Stimulated activated CD4-positive, alpha-beta T cell treated with anti-CD3 and anti-CD28 coated beads, Interleukin-1b, Interleukin-23, amount 100 ng/mL, for 4 hours (primary cell): Measurements from ENCODE around the gene WDR1.
"Not testable (repeated sequence)": the region's sequence is repeated elsewhere in the genome, so short reads cannot be mapped to it uniquely, and the experiment has no call there.

Experiments
- DNase-seq, 2 donors: peaks; one replicate each; pipeline ENCODE4 v3.0.0-alpha.2; 2020; ENCODE audit warnings: low read depth in 2 of 2

Gene WDR1

DNA sequence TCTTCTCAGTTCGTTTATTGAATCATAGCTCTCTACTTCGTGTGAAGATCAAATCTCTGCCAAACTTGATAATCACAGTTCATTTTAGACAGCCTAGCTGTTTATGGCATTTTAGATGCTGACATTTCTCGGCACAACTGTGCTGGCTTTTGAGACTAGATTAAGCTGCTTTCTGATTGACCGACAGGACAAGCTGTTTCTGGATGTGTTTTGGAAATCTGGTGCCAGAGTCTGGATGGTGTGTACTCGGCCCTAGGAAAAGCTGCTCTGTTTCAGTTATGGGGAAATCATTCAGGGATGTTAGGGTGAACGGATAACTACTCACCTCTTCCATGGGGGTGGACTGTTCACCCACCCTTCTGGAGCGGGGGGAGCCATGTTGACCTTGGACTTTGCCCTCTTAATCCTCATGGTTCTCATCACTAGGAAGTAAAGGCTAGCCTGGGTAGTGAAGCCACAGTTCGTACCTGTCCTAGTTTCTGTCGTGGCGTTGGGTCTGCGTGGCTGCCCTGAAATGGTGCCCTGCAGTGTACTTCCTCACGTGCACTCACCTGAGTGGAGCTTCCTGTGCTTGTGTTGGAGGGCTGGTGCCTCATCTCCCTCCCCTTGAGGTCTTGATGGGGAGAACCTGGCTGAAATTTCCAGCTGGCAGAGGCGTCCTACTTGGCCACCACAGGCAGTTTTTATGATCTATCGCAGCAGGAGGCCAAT lies 13.7 kb upstream of the WDR1 start:
- DNase-seq, result no peak

DNA sequence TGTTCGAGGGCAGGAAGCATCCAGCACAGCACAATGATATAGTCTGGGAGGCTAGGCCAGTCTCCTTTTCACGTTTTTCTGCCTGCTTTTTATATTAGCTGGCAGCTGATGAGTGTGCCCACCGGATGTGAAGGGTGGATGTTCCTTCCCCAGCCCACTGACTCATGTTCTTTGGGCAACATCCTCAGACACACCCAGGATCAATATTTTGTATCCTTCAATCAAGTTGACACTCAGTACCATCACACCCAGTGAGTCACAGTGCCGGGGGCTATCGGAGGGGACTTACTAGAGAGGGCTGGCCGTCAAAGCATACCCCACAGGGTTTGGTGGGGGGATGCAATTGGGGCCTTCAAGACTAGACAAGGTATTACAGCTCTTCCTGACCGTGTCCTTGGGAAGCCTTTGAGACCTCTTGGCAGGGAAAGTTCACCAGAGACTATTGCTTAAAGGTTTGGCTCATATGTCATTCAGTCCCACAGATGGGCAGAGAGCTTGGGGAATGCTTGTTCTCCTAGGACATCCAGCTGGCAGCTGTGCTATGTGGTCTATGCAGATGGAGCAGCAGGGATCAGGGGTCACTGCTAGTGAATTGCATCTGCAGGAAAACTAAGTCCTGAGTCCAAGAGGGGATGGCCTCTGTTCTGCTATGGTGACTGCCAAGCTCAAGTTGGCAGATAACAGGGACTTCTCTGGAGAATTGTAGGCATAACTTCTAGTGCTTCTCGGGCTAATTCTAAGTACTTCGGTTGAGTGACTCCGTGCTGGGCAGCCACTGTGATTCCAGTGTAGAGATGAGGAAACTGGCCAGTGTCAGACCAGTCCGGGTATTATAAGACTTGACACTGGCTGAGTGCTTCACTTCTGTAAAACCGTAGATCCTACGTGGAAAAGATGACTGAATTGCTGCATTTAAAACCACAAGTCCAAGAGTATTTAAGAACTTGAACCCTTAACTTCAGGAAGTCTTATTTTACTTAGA lies 12.9 kb upstream of the WDR1 start:
- DNase-seq, result no peak

DNA sequence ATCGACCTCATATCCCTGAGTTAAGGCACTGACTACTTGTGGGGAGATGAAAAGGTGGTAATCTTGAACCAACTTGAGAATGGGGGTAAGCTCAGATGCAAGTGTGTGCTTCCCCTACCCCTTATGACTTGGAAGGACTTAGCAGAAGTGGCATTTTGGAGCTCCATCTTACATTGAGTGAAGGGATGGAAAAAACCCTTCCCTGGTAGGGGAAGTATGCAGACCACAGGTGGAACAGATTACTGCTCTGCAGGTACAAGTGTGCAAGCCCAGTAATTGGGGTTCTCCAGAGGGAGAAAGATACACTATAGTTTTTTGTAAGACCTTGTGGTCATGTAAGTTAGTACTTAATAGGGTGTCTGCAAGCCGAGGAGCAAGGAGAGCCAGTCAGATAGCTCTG lies 12.2 kb upstream of the WDR1 start:
- no peak for DNase-seq

DNA sequence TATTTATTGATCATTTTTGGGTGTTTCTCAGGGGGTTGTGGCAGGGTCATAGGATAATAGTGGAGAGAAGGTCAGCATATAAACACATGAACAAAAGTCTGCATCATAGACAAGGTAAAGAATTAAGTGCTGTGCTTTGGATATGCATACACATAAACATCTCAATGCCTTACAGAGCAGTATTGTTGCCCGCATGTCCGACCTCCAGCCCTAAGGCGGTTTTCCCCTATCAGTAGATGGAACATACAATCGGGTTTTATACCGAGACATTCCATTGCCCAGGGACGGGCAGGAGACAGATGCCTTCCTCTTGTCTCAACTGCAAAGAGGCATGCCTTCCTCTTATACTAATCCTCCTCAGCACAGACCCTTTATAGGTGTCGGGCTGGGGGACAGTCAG lies 10.9 kb upstream of the WDR1 start:
- DNase-seq, result not testable (repeated sequence)

DNA sequence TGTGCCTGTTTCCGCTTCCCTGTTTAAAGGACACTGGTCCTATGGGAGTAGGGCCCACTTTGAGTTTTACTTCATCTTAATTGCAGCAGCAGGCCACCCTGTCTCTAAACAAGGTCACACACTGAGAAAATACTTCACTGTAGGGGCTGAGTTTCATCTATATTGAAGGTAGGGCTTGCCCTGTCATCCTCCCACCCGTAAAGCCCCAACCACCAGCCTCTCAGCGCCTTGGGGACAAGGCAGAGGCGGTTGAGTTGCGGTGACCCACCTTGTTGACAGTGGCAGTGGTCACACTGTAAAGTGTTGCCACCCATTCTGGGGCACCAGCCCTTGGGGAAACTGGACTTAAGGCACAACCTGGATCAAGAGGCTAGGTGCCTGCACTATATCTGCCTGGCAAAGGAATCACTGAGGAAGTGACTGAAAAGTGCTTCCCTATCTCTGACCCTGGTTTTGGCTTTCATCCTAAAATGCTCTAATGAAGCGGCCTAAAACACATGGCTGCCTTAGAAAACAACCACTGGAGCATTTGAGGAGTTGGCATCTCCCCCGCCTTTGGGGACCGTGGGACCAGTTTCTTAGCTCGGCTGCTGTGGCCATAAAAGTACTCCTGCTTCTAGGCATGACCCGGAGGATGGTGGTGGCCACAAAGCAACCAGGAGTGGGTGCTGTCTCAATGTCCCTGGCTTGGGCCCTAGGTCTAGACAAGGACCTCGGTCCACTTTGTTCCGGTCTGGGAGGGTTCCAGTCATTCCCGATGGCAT lies 7.8 kb upstream of the WDR1 start:
- no peak for DNase-seq

DNA sequence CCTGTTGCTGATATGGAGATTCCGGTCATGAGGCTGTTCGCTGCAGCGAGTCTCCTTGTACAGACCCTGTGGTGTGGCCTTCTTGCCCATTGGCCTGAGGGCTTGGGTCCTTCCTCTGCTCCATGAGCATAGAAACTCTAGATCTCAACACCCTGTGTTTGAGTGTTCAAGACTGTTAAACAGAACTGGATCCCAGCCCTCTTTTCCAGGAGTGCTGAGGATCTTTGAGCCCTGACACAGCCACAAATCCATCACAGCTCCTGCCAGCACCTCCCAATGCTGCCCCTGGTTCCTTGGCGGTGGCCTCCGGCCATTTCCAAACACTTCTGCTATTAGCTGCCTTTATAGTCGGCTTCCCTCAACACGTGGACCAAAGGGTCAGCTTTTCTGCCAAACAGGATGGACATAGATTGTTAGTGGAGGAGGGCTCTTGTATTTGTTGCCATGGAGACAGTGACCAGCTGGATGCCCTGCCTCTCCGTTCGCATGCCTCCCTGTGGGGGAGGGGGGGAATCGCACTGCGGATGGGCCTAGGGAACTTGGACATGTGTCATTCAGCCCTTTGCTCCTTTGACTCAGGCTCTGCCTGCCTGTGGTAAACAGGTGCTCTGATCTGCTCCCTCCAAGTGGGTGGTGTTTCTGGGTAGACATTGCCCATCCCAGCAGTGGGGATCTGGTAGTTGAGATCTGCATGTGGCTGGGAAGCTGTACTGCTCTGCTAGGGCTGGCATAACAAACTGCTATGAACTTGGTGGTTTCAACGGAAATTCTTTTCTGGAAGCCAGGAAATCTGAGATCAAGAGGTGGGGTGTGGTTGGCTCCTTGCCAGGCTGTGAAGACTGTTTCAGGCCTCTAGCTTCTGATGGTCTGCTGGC lies 6.9 kb upstream of the WDR1 start:
- DNase-seq, result no peak

DNA sequence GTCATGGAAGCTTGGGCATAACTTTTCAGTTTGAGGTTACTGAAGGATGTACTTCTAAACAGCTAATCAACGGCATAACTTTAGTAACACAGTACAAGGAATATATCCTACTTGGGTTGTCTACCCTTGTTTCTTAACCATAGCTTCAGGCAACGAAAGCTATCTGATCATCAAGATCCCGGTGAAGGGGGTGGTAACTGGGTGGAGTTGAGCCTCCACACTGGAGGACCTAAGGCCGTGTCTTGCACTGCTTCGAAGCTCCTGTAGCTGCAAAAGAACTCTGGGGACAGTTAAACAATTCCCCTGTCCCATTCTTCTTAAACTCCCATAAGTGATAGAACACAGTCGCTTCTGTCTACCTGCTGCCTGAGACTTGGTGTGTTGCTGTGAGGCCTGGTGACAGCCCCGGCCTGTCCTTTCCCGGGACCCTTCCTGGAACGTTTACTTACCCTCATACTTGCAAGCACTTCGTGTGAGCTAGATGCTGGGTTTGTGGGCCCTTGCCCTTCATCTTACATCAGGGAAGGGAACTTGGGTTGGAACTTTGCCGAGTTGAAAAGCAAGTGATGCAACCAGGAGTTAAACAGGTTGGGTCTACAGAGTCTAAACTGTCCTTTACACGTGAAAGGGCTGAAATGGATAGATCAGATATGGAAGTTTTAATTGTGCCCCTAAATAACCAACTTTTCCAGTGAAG lies 5.8 kb upstream of the WDR1 start:
- DNase-seq, result no peak

DNA sequence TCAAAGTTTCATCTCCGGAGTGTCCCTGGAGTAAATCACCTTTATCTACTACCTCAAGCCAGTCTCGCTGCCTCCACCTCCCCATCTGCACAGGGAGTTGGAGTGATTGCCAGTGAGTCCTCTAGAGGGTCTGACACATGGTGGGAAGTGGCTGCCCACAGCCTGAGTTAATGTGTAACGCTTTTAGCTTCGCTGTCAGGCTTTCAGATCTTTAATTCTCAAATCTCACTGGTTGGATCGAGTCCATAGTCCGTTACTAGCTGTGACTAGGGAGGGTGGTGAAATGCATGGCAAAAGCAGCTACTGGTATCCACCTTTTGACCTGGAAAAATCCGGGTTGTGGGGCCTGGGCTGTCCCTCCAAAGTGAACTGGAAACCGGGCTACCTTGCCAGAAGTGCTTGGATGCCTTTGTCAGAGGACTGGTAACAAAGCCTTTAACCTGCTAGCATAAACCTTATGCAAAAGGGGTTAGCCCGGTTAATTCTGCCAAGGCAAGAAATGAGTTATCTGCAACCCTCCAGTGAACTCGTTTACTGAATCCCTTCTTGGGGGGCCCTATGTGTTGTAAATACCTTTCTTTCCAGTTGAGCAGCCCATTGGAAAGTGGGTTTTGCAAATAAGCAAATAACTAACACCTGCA lies 5.1 kb upstream of the WDR1 start:
- DNase-seq, result no peak

DNA sequence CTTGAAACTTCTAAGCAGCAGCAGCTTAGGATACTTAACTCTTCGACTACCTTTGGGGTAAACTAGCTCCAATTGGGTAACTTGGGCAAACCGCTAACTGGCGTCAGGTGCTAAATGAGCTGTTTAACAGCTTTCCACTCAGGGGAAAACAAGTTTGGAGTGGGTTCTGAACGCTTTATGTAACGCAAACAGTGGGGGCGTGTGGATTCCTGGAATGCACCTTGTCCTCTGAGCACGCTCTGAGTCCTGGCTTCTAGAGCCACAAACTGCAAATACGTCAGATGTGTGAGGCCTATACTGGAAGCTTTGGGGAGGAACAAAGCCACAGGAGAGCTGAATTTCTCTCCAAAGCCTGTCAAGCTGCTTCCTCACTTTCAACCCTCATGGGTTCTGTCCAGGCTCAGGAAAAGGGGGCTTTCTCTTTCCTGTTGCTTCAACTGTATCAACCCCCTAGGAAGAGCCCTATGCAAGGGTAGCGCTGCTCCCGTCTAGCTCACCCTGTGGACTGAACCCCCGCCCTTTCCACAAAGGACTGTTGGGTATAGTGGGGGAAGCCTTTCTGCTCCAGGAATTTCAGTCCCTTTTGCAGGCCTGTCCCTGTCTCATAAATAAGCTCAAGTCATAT lies 4.5 kb upstream of the WDR1 start:
- DNase-seq, result no peak

DNA sequence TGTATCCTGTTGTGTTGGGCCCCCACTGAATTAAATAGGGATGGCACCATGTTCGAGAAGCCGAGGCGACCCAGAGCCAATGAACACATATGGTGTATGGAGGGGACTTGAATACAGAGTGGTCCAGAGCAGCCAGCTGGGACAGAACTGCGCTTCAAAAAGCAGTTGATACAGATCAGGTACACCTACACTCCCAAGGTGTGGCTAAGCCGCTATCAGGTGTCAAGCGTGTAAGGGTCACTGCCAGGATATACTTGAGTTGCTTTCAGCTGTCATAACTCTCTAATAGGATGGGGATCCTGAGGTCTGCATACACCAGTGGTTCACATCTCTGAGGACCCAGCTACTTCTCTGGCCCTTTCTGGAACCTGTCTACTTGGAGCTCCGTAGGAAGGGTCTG lies 3.2 kb upstream of the WDR1 start:
- no peak for DNase-seq

DNA sequence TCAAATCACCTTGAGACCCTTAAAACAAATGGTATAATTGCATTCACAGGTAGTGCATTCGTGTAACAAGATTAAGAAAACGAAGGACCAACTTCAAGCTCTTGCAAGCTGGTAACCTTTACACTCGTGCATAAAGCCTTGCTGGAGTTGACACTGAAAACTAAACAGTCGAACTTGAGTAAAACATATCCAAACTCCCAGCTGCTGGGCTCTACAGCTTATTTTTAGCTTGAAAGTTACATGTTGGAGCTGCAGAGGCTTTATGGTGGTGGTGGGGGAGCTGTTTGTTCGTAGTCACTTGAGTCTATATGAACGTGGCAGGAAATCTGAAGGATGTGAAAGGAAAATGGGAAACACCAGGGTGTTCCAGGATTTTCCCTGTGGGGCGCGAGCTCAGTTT lies 2.7 kb upstream of the WDR1 start:
- DNase-seq, result no peak

DNA sequence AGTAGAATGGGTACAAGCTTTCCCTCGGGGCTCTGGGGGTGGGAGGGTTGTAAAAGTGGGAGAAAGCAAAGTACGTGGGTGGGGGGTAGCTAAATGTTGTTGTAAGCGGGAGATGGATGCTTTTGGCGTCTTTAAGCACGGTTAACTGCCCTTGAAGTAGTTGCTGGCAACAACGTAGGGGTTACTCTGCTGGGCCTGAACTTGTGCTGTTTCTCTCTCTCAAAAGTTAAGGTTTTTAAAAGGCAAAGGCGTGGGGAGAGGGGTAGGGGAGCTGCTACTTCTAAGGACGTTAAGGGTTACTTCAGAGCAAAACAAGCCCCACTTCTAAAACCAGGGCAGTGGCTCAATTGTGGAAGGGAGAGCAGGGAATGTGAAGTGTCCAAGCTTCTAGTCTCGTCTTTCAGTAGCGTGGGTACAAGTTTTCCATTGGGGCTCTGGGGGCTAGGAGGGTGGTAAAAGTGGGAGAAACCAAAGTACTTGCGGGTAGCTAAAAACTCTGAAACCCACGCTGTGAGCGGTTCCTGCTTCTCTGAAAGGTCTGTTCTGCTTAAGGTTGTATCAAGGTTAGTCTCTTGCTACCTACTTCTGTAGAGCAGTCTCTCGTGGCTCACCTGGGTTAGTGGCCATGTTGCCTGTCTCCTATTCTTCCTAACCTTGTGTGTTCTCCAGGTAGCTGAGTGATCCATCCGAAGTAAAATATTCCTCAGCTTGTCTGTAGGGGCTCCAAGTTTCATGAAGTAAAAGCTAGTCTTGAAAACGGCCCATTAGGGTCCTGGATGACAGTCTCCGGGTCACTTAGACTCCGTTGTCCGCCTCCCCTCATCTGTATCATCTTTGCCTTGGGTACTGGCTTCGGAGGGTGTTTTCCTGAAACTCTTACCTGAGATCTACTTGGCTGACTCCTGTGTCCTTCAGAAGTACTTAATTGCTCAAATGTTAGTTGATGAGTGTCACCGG lies 1.7 kb upstream of the WDR1 start:
- DNase-seq, result peak in 1 of 2 donors; percentile 15

DNA sequence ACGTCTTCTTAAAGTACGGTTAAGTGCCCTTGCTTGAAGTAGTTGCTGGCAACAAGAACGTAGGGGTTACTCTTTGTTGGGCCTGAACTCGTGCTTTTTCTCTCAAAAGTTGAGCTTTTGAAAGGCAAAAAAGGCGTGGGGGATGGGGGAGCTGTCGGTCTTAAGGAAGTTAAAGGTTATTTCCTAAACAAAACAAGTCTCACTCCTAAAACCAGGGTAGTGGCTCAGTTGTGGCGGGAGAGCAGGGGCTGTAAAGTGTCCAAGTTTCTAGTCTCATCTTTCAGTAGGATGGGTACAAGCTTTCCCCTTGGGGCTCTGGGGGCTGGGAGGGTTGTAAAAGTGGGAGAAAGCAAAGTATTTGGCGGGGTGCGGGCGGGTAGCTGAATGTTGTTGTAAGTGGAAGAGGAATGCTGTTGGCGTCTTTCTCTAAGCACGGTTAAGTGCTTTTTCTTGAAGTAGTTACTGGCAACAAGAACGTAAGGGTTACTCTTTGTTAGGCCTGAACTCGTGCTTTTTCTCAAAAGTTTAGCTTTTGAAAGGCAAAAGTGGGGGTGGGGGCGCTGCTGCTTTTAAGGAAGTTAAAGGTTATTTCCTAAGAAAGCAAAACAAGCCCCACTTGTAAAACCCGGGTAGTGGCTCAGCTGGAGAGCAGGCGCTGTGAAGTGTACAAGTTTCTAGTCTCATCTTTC lies 904 bp upstream of the WDR1 start:
- peak; percentile 23 to 40 for DNase-seq

DNA sequence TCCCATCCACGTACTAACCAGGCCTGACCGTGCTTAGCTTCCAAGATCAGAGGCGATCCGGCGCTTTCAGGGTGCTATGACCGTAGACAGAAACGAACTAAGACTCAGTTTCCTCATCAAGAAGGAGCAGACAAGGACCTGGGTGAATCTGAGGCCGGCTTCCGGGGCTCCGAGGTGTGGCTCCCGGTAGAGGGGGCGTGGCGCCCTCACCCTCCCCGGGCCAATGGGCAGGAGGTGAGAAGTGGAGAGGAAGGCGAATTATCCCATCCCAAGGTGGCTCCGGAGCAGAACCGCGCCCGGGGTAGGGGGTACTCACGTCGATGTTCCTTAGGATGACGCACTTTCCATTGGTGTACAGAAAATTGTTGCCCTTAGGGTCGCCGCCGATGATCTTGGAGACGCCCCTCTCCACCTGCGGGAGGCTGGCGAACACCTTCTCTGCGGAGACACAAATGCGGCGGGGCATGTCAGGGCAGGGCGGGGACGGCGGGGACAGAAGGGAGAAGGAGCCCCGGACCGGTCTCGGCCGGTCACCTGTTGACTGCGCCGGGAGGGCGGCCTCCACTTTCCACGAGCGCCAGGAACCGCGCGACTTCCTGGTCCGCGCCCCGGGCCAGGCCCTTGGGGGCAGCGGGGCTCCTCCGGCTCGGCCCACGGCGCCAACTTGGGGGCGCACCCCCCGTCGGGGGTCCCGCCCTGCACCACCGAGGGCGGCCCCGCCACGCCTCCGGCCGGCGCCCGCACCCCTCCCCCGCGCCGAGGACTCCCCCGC lies 616 bp downstream of the WDR1 start:
- peak; percentile 59 to 64 for DNase-seq

DNA sequence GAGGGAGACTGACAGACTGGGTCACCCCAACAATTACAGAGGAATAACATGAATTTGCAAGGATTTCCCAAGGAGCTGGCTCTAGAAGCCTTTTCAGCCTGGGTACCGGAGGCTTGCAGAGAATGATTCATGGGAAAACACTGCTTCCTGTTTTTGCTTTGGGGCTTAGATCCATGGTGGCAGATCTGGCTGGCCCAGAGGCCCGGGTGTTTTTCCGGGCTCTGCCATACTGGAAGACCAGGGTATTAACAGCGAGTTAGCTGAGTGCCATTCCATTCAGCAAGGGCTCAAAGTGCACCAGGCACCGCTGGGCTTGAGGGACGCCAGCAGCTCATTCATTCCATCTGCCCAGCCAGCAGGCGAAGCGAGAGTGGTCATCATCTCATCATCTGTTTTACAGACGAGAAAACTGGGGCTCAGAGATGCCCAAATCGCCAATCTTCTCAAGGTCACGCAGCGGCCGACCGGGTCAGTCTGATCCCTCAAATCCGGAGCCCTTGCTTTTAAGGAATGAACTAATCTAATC lies 1.3 kb downstream of the WDR1 start:
- DNase-seq, result no peak

DNA sequence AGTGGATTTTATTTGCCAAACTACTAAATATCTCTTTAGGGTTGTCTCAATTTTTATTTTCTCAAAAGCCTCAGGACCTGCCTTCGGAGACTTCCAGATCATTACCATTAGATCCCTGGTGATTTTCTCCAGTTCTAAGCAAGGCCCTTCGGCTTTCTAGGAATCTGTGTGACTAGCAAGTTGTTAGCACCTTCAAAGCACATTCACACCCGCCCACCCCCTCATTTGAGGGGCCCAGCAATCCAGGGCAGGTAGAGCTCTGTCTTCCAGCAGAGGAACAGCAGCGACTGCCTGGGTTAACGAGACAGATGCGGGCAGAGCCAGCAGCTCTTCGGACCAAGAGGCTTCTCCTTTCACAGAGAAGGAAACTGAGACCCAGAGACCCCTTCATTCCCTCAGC lies 2.0 kb downstream of the WDR1 start:
- DNase-seq, result no peak

DNA sequence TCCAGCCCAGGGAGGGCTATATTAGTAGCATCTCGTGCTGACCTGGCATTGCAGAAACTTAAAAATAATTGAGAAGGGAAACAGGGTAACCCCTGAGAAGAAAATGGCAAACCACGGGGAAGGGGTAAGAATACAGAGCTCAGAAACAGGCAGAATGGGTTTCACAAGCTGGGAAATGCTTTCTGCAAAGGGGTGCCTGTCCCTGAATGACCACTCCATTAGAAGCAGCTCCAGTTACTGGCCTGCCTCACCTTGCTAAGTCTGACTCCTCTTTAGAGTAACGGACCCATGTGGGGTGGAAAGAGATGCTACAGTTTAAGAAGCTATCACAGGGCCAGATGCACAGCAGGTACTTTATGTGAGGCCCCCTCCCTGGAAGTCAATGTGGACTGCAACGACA lies 2.5 kb downstream of the WDR1 start:
- no peak for DNase-seq
